Amygdala (tissue), 56 donors: ENCODE results near the gene KRIT1.

Experiments
- DNase-seq, 56 donors: peaks; one replicate each; lab custom pipeline; 2025; lab: John Stamatoyannopoulos, UW

The KRIT1 gene

DNA sequence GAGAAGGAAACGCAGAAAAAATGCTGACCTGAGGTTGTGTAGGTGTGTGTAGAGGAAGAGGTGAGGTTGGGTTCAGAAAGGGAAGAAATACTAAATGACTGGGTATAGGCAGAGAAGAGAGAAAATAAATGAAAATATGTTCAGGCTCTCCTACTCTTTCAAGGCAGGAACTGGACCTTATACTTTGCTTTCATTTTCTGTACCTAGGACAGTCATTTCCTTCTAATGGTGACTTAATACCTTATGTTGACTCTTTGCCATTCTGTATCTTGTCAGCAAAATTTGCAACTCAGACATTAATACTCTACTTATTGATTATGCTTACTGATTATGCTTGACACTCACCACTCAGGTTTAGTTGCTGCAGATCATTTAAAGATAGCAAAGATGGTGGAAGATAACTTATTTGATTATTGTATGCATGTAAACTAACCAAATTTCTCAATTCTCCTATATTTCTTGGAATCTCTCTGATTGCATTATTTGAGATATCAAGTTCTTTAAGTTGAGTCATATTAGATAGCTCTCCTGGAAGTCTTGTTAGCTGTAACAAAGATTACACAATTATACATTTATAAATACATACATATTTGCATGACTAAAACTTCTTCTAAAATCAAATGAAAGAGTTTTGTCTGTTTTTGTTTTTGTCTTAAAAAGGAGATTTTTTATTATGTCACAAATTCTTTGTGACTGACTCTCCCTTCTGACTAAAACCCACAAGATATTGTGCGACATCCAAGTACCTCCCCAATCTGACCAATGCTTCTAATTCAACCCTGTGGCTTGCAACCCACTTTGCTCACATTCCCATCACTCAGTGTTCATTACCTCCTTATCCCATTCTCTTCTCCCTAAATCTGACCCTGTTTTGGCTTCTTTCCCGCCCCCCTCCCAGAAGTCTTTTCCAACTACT is 86.8 kb downstream of the KRIT1 start:
- DNase-seq = no peak

DNA sequence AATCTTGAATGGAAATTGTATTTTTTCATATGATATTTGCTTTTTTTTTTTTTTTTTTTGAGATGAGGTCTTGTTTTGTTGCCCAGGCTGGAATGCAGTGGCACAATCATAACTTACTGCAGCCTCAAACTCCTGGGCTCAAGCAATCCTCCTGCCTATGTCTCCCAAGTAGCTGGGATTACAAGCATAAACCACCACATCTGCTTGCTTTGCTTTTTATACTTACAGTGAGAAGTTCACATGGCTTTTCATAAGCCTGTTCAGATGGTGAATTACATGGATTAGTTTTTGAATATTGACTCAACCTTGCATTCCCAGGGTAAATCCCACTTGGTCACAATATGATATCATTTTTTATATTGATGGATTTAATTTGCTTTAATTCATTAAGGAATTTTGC is 88.7 kb downstream of the KRIT1 start:
- DNase-seq = no peak

DNA sequence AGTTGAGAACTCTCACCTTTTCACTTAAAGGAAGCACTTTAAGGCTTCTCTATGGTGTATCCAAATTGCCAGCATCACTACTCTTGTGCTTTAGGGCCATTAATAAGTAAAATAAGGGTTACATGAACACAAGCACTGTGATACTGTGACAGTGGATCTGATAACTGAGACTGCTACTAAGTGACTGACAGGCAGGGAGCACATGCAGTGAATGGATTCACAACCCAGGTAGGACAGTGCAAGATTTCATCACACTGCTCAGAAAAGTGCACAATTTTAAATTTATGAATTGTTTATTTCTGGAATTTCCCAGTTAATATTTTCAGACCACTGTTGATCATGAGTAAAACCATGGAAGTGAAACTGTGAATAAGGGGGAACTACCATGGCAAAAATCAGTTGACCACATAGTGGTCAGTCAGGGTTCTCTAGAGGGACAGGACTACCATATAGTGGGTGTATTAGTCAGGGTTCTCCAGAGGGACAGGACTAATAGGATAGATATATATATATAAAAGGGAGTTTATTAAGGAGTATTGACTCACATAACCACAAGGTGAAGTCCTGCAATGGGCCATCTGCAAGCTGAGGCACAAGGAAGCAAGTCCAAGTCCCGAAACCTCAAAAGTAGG is 90.5 kb downstream of the KRIT1 start:
- no peak for DNase-seq

DNA sequence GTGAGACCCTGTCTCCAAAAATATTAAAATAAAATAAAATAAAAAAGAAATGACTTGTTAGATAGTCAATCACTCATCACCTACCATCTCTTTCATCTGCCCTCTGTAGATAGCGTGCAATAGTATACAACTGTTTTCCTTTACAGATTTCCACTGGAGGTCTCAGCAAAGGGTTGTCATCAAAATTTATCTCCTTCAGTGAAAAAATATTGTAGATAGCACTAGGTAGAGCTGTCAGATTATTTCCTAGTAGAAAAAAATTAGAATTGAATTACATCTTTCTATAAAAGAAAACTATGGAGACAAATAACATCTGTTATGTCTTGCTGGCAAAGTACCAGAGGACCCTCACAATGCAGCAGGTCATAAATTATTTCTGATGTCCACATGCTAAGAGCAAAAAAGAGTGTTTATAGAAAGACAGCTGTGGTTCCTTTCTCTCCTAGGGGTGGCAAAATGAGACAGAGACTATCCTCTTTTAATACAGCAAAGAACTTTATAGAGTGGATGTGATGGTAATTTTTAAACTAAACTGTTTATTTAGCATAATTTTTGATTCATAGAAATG is 95.2 kb downstream of the KRIT1 start:
- DNase-seq = no peak

DNA sequence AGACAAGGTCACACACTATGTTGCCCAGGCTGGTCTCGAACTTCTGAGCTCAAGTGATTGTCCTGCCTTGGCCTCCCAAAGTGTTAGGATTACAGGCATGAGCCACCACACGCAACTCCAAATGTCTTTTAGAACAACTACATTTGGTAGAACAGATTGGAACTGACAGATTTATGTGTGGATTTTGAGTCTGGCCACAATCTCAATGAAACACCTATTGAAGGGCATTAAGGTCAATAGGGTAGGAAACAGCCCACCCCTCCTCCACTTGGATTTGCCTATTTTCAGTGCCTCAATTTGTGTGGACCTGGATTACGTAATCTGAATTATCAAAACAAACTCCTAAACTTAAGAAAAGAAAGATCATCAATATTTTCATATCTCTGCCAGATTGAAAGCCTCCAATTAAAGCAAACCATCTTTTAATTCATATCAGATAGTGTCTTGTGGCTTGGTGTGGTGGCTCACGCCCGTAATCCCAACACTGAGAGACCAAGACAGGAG is 95.9 kb downstream of the KRIT1 start:
- no peak for DNase-seq
